Left hindlimb (tissue), 1 donor: ENCODE results near the gene PTPN2.
"Not testable (repeated sequence)": the region's sequence is repeated elsewhere in the genome, so short reads cannot be mapped to it uniquely, and the experiment has no call there.

Experiments
- DNase-seq: peaks from one replicate; pipeline ENCODE4 v3.0.0-alpha.2; 2018

The PTPN2 gene

GRCh38 chr18:12769644-12770440, 114.2 kb downstream of the PTPN2 start:
- no peak for DNase-seq

- no peak for DNase-seq
Measured at GRCh38 chr18:12769136-12769535, 114.9 kb downstream of the PTPN2 start.

- no peak for DNase-seq
Measured at GRCh38 chr18:12768625-12769024, 115.4 kb downstream of the PTPN2 start.

- DNase-seq = no peak
Measured at GRCh38 chr18:12767580-12768155, 116.4 kb downstream of the PTPN2 start.

- no peak for DNase-seq
Measured at GRCh38 chr18:12766986-12767433, 117.0 kb downstream of the PTPN2 start.

- DNase-seq = no peak
Measured at GRCh38 chr18:12765586-12765985, 118.5 kb downstream of the PTPN2 start.

GRCh38 chr18:12765126-12765525, 118.9 kb downstream of the PTPN2 start:
- no peak for DNase-seq

GRCh38 chr18:12758566-12758965, 125.5 kb downstream of the PTPN2 start:
- DNase-seq = not testable (repeated sequence)

- not testable (repeated sequence) for DNase-seq
Measured at GRCh38 chr18:12756619-12757239, 127.3 kb downstream of the PTPN2 start.

GRCh38 chr18:12755606-12756005, 128.4 kb downstream of the PTPN2 start:
- DNase-seq = not testable (repeated sequence)

- DNase-seq = no peak
Measured at GRCh38 chr18:12754511-12754910, 129.5 kb downstream of the PTPN2 start.

- no peak for DNase-seq
Measured at GRCh38 chr18:12751891-12752290, 132.1 kb downstream of the PTPN2 start.

- no peak for DNase-seq
Measured at GRCh38 chr18:12751503-12751884, 132.5 kb downstream of the PTPN2 start.

GRCh38 chr18:12750715-12751502, 133.1 kb downstream of the PTPN2 start:
- DNase-seq = no peak

- no peak for DNase-seq
Measured at GRCh38 chr18:12750076-12750714, 133.8 kb downstream of the PTPN2 start.

GRCh38 chr18:12749121-12749520, 134.9 kb downstream of the PTPN2 start:
- no peak for DNase-seq

- DNase-seq = no peak
Measured at GRCh38 chr18:12748671-12749070, 135.4 kb downstream of the PTPN2 start.

- DNase-seq = no peak
Measured at GRCh38 chr18:12747530-12748315, 136.3 kb downstream of the PTPN2 start.

GRCh38 chr18:12745095-12745795, 138.8 kb downstream of the PTPN2 start:
- no peak for DNase-seq

GRCh38 chr18:12744103-12744502, 139.9 kb downstream of the PTPN2 start:
- DNase-seq = no peak

GRCh38 chr18:12742453-12742852, 141.6 kb downstream of the PTPN2 start:
- DNase-seq = no peak
